Central memory CD8-positive, alpha-beta T cell (primary cell): ENCODE measurements around the gene PDIA3.
"Not testable (repeated sequence)": the region's sequence is repeated elsewhere in the genome, so short reads cannot be mapped to it uniquely, and the experiment has no call there.

ENCODE experiments used
- ATAC-seq: fragments of 150-1000 bp; cut with Tn5 transposase; replicated peaks from 2 replicates; pipeline ENCODE4 v1.10.0; 2022; ENCODE audit warnings: mild to moderate bottlenecking, moderate FRiP score, moderate number of reproducible peaks; ENCODE audit not compliant: poor library complexity, severe bottlenecking; ENCODE audit errors: extremely low read depth
- DNase-seq, 2 donors: peaks; one replicate each; pipeline ENCODE4 v3.0.0; 2021; ENCODE audit warnings: low spot score in 2 of 2
- H3K27ac Mint-ChIP-seq: one replicate; pipeline ENCODE4 v1.8.0; 2022; ENCODE audit warnings: low read depth, mild to moderate bottlenecking, moderate library complexity, mixed read lengths
- H3K27me3 Mint-ChIP-seq: one replicate; pipeline ENCODE4 v1.8.0; 2022; ENCODE audit warnings: mixed read lengths
- H3K36me3 Mint-ChIP-seq: one replicate; pipeline ENCODE4 v1.8.0; 2022; ENCODE audit warnings: mild to moderate bottlenecking, moderate library complexity, mixed read lengths; ENCODE audit not compliant: insufficient read depth
- H3K4me1 Mint-ChIP-seq: one replicate; pipeline ENCODE4 v1.8.0; 2022; ENCODE audit warnings: mixed read lengths
- H3K4me3 Mint-ChIP-seq: one replicate; pipeline ENCODE4 v1.8.0; 2022; ENCODE audit warnings: mild to moderate bottlenecking, moderate library complexity, mixed read lengths
- H3K9me3 Mint-ChIP-seq: one replicate; pipeline ENCODE4 v1.8.0; 2022; ENCODE audit warnings: mixed read lengths

PDIA3 gene

GRCh38 chr15:43746245-43746902 is at the start of gene PDIA3:
Gene PDIA3, plus strand, starts transcription at chr15:43746438. Its CDS starts 102 bp downstream, at chr15:43746540.
- peak; percentile 71 for DNase-seq
- Mint-ChIP-seq H3K36me3 (peaks cover 30% of the 10 kb centered on the region), H3K27ac (peak within 1 kb of the TSS; percentile 97), H3K4me1 (peaks cover 33% of the 10 kb centered on the region), H3K4me3 (peak within 1 kb of the TSS; percentile 97)
- not testable (repeated sequence) for H3K27me3 Mint-ChIP-seq, H3K9me3 Mint-ChIP-seq
- ATAC-seq = peak; percentile 53

GRCh38 chr15:43702174-43702573 is 44.1 kb upstream of the PDIA3 start:
- Mint-ChIP-seq H3K4me1 (no peaks in the 10 kb centered on the region), H3K4me3 (no peak overlapping the region), H3K9me3 (no peaks in the 10 kb centered on the region), H3K36me3 (no peaks in the 10 kb centered on the region), H3K27ac (no peak overlapping the region), H3K27me3 (peaks cover 58% of the 10 kb centered on the region)
- no peak for DNase-seq
- no peak for ATAC-seq

DNA sequence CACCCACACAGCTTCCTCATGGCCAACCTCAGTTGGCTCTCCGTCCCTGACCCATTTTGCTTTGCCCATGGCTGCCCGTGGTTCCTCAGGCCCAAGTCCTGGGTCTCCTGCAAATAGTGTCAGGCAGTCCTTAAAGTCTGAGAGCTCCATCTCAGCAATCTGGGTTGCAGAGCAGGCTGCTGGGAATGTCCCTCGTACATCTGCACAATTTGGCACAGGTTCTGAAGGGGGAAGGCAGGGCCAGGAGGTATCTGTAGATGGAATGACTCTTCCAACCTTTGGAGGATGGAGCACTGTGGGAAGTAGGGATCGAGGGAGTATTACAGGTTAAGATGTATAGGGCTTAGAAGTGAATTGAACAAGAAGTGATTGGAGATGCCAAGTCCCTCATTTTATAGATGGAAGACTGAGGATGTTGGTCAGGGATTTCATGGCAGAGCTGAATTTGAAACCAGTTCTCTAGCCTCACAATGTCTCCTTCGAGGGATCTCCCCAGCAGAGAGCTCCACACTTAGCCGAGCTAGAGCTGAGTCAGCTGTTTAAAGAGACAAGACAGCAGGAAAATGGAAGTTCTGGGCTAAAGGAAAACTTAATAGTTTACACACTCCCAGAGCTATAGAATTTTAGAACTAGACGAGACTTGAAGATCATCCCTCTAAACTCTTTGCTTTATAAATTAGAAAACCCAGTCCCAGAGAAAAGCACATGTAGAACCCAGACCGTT is 43.4 kb upstream of the PDIA3 start:
- H3K4me1 Mint-ChIP-seq = no peaks in the 10 kb centered on the region

GRCh38 chr15:43710431-43711131 is 35.7 kb upstream of the PDIA3 start:
- H3K36me3 Mint-ChIP-seq, H3K27me3 Mint-ChIP-seq, ATAC-seq, H3K9me3 Mint-ChIP-seq, H3K27ac Mint-ChIP-seq, DNase-seq, H3K4me1 Mint-ChIP-seq, H3K4me3 Mint-ChIP-seq: not testable (repeated sequence)

More for the DNA sequence above, 43.4 kb upstream of the PDIA3 start:
- Mint-ChIP-seq H3K4me3 (no peak overlapping the region), H3K27ac (no peak overlapping the region), H3K27me3 (peaks cover 52% of the 10 kb centered on the region), H3K9me3 (no peaks in the 10 kb centered on the region), H3K36me3 (no peaks in the 10 kb centered on the region)
- DNase-seq (no peak), ATAC-seq (no peak)

GRCh38 chr15:43723151-43723550 is 23.1 kb upstream of the PDIA3 start:
- Mint-ChIP-seq H3K4me1 (no peaks in the 10 kb centered on the region), H3K9me3 (no peaks in the 10 kb centered on the region), H3K4me3 (no peak overlapping the region), H3K36me3 (no peaks in the 10 kb centered on the region), H3K27ac (no peak overlapping the region), H3K27me3 (peaks cover 20% of the 10 kb centered on the region)
- no peak for ATAC-seq
- no peak for DNase-seq

DNA sequence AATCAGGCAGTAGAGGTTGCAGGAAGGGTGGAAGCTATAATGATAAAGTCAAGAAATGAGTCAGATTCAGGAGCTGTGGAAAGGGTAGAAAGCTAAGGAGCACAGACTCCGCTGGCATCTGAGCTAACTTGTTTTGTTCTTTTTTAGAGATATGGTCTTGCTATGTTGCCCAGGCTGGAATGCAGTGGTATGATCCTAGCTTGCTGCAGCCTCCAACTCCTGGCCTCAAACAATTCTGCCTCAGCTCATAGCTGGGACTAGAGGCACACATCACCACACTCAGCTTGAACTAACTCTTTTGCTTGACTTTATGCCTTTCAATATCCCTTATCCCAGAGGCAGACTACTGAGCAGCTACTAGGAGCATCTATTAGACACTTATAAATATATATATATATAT is 19.9 kb upstream of the PDIA3 start:
- H3K4me3 Mint-ChIP-seq, ATAC-seq, DNase-seq, H3K9me3 Mint-ChIP-seq, H3K4me1 Mint-ChIP-seq, H3K27ac Mint-ChIP-seq, H3K36me3 Mint-ChIP-seq: not testable (repeated sequence)
- peaks cover 13% of the 10 kb centered on the region for H3K27me3 Mint-ChIP-seq

GRCh38 chr15:43728053-43728725 is 18.0 kb upstream of the PDIA3 start:
- peaks cover 19% of the 10 kb centered on the region for H3K27me3 Mint-ChIP-seq
- DNase-seq, H3K27ac Mint-ChIP-seq, H3K4me3 Mint-ChIP-seq, H3K36me3 Mint-ChIP-seq, ATAC-seq, H3K4me1 Mint-ChIP-seq, H3K9me3 Mint-ChIP-seq: not testable (repeated sequence)

DNA sequence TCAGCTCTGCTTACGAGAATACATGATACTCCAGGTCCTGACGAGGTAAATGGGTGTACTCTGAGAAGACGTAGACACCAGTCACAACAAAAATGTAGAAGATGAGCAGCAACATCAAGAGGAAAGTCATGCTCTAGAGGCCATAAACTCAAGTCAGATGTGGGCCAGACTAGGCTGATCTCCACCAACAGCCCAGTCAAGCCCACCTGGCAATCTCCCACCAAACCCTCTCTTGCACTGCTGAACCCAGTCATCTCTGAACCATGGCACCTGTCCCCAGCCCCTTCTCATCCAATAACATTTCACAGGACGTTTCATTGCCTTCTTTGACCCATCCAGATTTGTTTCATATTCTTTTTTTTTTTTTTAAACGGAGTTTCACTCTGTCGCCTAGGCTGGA is 10.8 kb upstream of the PDIA3 start:
- no peak overlapping the region for H3K27ac Mint-ChIP-seq
- no peaks in the 10 kb centered on the region for H3K9me3 Mint-ChIP-seq
- H3K4me1 Mint-ChIP-seq = no peaks in the 10 kb centered on the region
- no peak for DNase-seq
- ATAC-seq = no peak
- no peaks in the 10 kb centered on the region for H3K36me3 Mint-ChIP-seq
- H3K4me3 Mint-ChIP-seq = no peak overlapping the region
- H3K27me3 Mint-ChIP-seq = peaks cover 20% of the 10 kb centered on the region

DNA sequence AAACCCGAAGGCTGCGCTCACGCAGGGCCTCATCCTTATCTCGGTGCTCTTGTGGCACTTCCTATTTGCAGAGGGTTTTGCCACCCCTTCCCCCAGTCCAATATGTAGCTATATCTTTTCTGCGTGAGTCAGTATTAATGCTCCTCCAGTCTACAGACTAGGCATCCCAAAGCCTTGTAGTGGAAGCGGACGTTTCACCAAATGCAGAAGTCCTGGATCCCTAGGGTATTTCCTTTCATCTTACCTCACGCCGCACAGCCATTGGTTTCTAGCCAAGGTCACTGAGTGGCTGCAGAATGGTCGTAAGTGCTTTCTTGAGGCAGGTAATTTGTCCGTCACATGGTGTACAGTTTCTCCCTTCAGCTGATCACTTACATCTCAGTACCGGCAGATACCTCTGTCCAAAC is 668 bp downstream of the PDIA3 start:
- Mint-ChIP-seq H3K36me3 (peaks cover 32% of the 10 kb centered on the region), H3K27ac (peak overlapping the region; percentile 97), H3K4me3 (peak overlapping the region; percentile 97), H3K4me1 (peaks cover 38% of the 10 kb centered on the region)
- DNase-seq (peak in 1 of 2 donors; percentile 14), ATAC-seq (peak; percentile 38)
- not testable (repeated sequence) for H3K27me3 Mint-ChIP-seq, H3K9me3 Mint-ChIP-seq

- Mint-ChIP-seq H3K4me3 (peak overlapping the region; percentile 97), H3K27ac (peak overlapping the region; percentile 49), H3K9me3 (no peaks in the 10 kb centered on the region), H3K36me3 (peaks cover 40% of the 10 kb centered on the region), H3K4me1 (peaks cover 49% of the 10 kb centered on the region), H3K27me3 (no peaks in the 10 kb centered on the region)
- DNase-seq (no peak), ATAC-seq (no peak)
Measured at GRCh38 chr15:43748376-43748775, 2.1 kb downstream of the PDIA3 start.

- Mint-ChIP-seq H3K9me3 (no peaks in the 10 kb centered on the region), H3K27me3 (no peaks in the 10 kb centered on the region), H3K4me1 (peaks cover 54% of the 10 kb centered on the region), H3K4me3 (peak overlapping the region; percentile 97), H3K36me3 (peaks cover 47% of the 10 kb centered on the region), H3K27ac (peak overlapping the region; percentile 87)
- DNase-seq (peak in 1 of 2 donors; percentile 30), ATAC-seq (peak; percentile 61)
Measured at GRCh38 chr15:43749690-43750345, 3.6 kb downstream of the PDIA3 start.

DNA sequence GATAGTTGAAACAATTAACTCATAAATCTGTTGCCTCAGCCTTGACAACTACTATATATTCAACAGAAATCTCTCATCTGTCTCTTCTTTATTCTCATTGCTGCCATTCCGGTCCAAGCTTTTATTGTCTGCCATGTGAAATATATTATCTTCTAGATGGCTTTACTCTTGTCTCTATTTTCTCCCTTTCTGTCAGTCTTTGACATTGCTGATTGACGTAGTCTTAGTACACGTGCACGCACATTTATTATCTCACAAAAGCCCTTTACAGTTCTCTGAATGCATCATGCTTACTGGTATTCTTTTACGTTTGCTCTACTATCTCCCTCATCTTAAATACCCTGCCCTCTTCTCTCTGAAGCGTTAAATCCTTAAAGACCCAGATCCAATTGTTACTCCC is 5.6 kb downstream of the PDIA3 start:
- H3K27ac Mint-ChIP-seq = peak overlapping the region; percentile 36
- peaks cover 48% of the 10 kb centered on the region for H3K4me1 Mint-ChIP-seq

More for the DNA sequence above, 5.6 kb downstream of the PDIA3 start:
- H3K27me3 Mint-ChIP-seq = no peaks in the 10 kb centered on the region
- no peak for DNase-seq
- no peaks in the 10 kb centered on the region for H3K9me3 Mint-ChIP-seq
- peaks cover 52% of the 10 kb centered on the region for H3K36me3 Mint-ChIP-seq
- H3K4me3 Mint-ChIP-seq = peak overlapping the region; percentile 97
- no peak for ATAC-seq
